ENCODE data around the gene TPSD1. TPM values are rescaled to one million over a fixed set of nuclear protein-coding genes. Genes with fewer than 3 reads are reported as not detected.
A peak's percentile ranks its signal among the peaks of the same experiment; 100 is the strongest.
"Not testable (repeated sequence)": the region's sequence is repeated elsewhere in the genome, so short reads cannot be mapped to it uniquely, and the experiment has no call there.

TPSD1 gene
- total and polyA plus RNA-seq, 4 experiments from 2014 or later: not detected

GRCh38 chr16:1271380-1271723 is 15.5 kb downstream of the TPSD1 start:
- CTCF ChIA-PET (ENCODE audit: partially characterized antibody): no interaction called here

GRCh38 chr16:1271724-1272413 is 16.0 kb downstream of the TPSD1 start:
- H3K27ac ChIP-seq (ENCODE audit: low read depth, low read length); H3K4me1 ChIP-seq (ENCODE audit: insufficient read depth, low read length); H3K9me3 ChIP-seq (ENCODE audit: control insufficient read depth in 1 of 2, low read length in 2 of 2); CTCF ChIA-PET (ENCODE audit: partially characterized antibody); H3K27me3 ChIP-seq (ENCODE audit: insufficient read depth, low read length); H3K9me3 Mint-ChIP-seq; H3K4me1 Mint-ChIP-seq; DNase-seq; POLR2A ChIA-PET (ENCODE audit: partially characterized antibody); H3K36me3 ChIP-seq (ENCODE audit: insufficient read depth, low read length); H3K4me3 ChIP-seq (ENCODE audit: low read length in 2 of 2); H3K36me3 Mint-ChIP-seq; intact Hi-C loops (cut with micrococcal nuclease): not testable (repeated sequence)
- Mint-ChIP-seq H3K4me3 (peak overlapping the region in 1 of 8 donors; percentile 49), H3K27ac (peak overlapping the region in 1 of 7 donors; percentile 66), H3K27me3 (peaks cover 11 to 18% of the 10 kb centered on the region in 2 donors)

More at GRCh38 chr16:1271380-1271723, 15.5 kb downstream of the TPSD1 start:
- Mint-ChIP-seq H3K4me3 (no peak overlapping the region), H3K27ac (peak overlapping the region in 1 of 7 donors; percentile 66), H3K36me3 (no peaks in the 10 kb centered on the region), H3K4me1 (peaks cover 0 to 5% (median 3%) of the 10 kb centered on the region in 4 donors), H3K9me3 (no peaks in the 10 kb centered on the region), H3K27me3 (peaks cover 11 to 18% of the 10 kb centered on the region in 2 donors)
- H3K36me3 ChIP-seq (ENCODE audit: insufficient read depth, low read length): no peaks in the 10 kb centered on the region
- no peak for DNase-seq
- H3K4me1 ChIP-seq (ENCODE audit: insufficient read depth, low read length): no peaks in the 10 kb centered on the region
- H3K4me3 ChIP-seq (ENCODE audit: low read length in 2 of 2): no peak overlapping the region
- POLR2A ChIA-PET (ENCODE audit: partially characterized antibody): no interaction called here
- H3K27ac ChIP-seq (ENCODE audit: low read depth, low read length): no peak overlapping the region
- H3K27me3 ChIP-seq (ENCODE audit: insufficient read depth, low read length): no peaks in the 10 kb centered on the region
- H3K9me3 ChIP-seq (ENCODE audit: control insufficient read depth in 1 of 2, low read length in 2 of 2): no peaks in the 10 kb centered on the region
- intact Hi-C loops (cut with micrococcal nuclease): no loop called here

DNA sequence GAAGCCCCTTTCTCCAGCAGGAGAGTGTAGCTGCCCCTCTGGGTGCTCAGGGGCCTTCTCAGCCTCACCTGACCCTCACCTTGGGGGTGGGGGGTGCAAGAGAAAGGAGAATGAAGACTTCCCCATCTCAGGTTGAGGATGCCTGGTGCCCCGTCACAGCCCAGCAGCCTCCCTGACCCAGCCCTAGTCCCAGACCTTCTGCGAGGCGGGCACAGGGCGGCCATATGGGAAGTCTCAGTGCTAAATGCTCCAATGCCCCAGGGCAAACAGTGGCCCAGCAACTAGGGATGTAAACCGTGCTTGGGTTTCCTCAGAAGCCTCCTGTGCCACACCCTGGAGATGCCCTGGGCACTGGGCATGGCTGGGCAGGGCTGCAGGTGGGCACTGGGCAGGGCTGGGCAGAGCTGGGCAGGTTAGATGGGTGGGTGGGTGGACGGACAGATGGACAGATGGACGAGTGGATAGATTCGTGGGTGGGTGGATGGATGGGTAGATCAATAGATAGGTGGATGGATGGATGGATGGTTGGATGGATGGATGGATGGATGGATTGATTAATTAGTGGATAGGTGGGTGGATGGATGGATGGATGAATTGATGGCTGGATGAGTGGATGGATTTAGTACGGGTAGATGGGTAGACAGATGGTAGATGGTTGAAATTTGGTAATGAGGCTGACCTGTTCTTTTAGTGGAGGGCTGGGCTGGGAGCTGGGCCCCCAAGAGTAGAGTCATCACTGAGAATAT is 16.8 kb downstream of the TPSD1 start:
- CTCF ChIA-PET (ENCODE audit: partially characterized antibody): no interaction called here
- POLR2A ChIA-PET (ENCODE audit: partially characterized antibody): no interaction called here

DNA sequence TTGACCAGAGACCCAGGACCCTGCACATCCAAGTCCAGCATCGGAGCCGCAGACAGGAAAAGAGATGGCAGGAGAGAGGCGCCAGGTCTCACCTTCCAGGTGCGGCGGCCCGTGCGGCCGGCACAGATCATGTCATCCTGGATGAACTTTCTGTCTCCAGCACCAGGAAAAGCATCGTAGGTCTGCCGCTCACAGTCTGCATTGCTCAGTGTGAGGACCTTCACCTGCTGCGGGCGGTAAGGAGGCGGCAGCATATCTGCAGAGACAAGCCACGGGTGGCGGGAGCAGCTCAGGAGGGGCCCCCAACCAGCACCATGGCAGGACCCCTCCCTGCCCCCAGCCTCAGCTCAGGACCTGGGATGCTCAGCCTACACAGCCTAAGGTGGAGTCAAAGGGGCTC is 17.9 kb downstream of the TPSD1 start:
- Histone ChIP-seq H3K4me1 (ENCODE audit: insufficient read depth, low read length) (no peaks in the 10 kb centered on the region), H3K4me3 (ENCODE audit: low read length in 2 of 2) (no peak overlapping the region), H3K36me3 (ENCODE audit: insufficient read depth, low read length) (no peaks in the 10 kb centered on the region), H3K27ac (ENCODE audit: low read depth, low read length) (no peak overlapping the region), H3K27me3 (ENCODE audit: insufficient read depth, low read length) (no peaks in the 10 kb centered on the region), H3K9me3 (ENCODE audit: control insufficient read depth in 1 of 2, low read length in 2 of 2) (no peaks in the 10 kb centered on the region)
- Mint-ChIP-seq H3K27me3 (peaks cover 16 to 22% of the 10 kb centered on the region in 2 donors), H3K36me3 (no peaks in the 10 kb centered on the region), H3K9me3 (no peaks in the 10 kb centered on the region), H3K4me1 (peaks cover 0 to 5% (median 3%) of the 10 kb centered on the region in 4 donors), H3K27ac (no peak overlapping the region), H3K4me3 (no peak overlapping the region)
- DNase-seq: no peak
- ChIA-PET POLR2A (ENCODE audit: partially characterized antibody) (no interaction called here), CTCF (ENCODE audit: partially characterized antibody) (no interaction called here)
- intact Hi-C loops (cut with micrococcal nuclease): no loop called here

More for the DNA sequence above, 16.8 kb downstream of the TPSD1 start:
- Histone ChIP-seq H3K4me1 (ENCODE audit: insufficient read depth, low read length) (no peaks in the 10 kb centered on the region), H3K27me3 (ENCODE audit: insufficient read depth, low read length) (no peaks in the 10 kb centered on the region), H3K27ac (ENCODE audit: low read depth, low read length) (no peak overlapping the region), H3K36me3 (ENCODE audit: insufficient read depth, low read length) (no peaks in the 10 kb centered on the region), H3K9me3 (ENCODE audit: control insufficient read depth in 1 of 2, low read length in 2 of 2) (no peaks in the 10 kb centered on the region), H3K4me3 (ENCODE audit: low read length in 2 of 2) (no peak overlapping the region)
- intact Hi-C loops (cut with micrococcal nuclease): no loop called here
- Mint-ChIP-seq H3K36me3 (no peaks in the 10 kb centered on the region), H3K27ac (peak overlapping the region in 2 of 7 donors; percentile 28 to 69), H3K9me3 (no peaks in the 10 kb centered on the region), H3K4me1 (peaks cover 0 to 5% (median 3%) of the 10 kb centered on the region in 4 donors), H3K27me3 (peaks cover 14 to 20% of the 10 kb centered on the region in 2 donors), H3K4me3 (peak overlapping the region in 2 of 8 donors; percentile 22 to 49)
- no peak for DNase-seq

DNA sequence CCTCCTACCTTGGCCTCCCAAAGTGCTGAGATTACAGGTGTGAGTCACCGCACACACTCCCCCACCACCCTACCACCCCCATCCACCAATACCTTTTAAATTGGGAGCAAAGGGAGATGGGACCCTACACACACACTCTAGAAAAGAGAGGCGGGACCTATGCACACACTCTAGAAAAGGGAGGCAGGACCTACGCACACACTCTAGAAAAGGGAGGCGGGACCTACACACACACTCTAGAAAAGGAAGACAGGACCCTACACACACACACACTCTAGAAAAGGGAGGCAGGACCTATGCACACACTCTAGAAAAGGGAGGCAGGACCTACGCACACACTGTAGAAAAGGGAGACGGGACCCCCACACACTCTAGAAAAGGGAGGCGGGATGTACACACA is 18.9 kb downstream of the TPSD1 start:
- no peak for DNase-seq
- H3K4me3 ChIP-seq (ENCODE audit: low read length in 2 of 2): no peak overlapping the region
- no peaks in the 10 kb centered on the region for H3K4me1 ChIP-seq (ENCODE audit: insufficient read depth, low read length)
- ChIA-PET POLR2A (ENCODE audit: partially characterized antibody) (no interaction called here), CTCF (ENCODE audit: partially characterized antibody) (no interaction called here)
- H3K27me3 ChIP-seq (ENCODE audit: insufficient read depth, low read length): no peaks in the 10 kb centered on the region
- peaks cover 0 to 5% (median 3%) of the 10 kb centered on the region in 4 donors for H3K4me1 Mint-ChIP-seq
- no peak overlapping the region for H3K27ac Mint-ChIP-seq
- no peaks in the 10 kb centered on the region for H3K36me3 Mint-ChIP-seq
- H3K27ac ChIP-seq (ENCODE audit: low read depth, low read length): no peak overlapping the region
- no peaks in the 10 kb centered on the region for H3K36me3 ChIP-seq (ENCODE audit: insufficient read depth, low read length)
- intact Hi-C loops (cut with micrococcal nuclease): no loop called here
- no peaks in the 10 kb centered on the region for H3K9me3 ChIP-seq (ENCODE audit: control insufficient read depth in 1 of 2, low read length in 2 of 2)
- H3K4me3 Mint-ChIP-seq: no peak overlapping the region
- peaks cover 16 to 22% of the 10 kb centered on the region in 2 donors for H3K27me3 Mint-ChIP-seq
- H3K9me3 Mint-ChIP-seq: no peaks in the 10 kb centered on the region

DNA sequence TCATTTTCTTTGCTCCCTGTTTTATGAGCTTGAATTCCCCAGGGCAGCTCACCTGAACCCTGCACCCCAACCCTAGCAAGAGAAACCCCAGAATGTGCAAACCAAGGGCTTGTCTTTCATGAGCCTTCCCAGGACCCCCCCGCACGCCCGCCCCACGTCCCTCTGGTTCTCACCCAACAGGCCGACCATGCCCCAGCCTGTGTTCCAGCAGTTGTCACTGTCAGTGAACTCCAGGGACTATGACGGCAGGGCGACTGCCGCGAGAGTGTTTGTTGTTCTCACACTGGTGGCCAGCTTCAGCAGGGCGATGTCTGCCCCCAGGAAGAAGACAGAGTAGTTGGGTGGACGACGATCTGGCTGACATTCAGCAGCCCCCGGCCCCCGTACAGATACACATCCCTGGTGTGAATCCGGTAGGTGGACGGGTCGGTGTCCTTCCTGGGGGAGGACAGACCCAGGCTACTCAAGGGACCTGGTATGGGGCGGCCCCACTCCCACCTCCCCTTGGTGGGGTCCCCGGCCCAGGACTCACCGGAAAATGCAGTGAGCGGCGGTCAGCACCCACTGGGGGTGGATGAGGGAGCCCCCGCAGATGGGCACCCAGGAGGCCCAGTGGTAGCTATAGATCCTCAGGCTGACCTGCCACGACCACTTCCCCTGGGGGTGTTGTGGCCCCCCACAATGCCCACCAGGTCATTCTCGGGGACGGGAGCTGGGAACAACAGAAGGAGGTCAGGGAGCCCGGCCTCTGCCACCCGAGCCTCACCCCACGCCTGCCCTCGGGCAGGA is 20.1 kb downstream of the TPSD1 start:
- peaks cover 0 to 5% (median 3%) of the 10 kb centered on the region in 4 donors for H3K4me1 Mint-ChIP-seq
- no peaks in the 10 kb centered on the region for H3K9me3 Mint-ChIP-seq
- peaks cover 16 to 17% of the 10 kb centered on the region in 2 donors for H3K27me3 Mint-ChIP-seq
- no peak overlapping the region for H3K4me3 Mint-ChIP-seq
- H3K4me3 ChIP-seq (ENCODE audit: low read length in 2 of 2): no peak overlapping the region
- intact Hi-C loops (cut with micrococcal nuclease): no loop called here
- H3K27ac Mint-ChIP-seq: peak overlapping the region in 1 of 7 donors; percentile 2
- no peaks in the 10 kb centered on the region for H3K4me1 ChIP-seq (ENCODE audit: insufficient read depth, low read length)
- no peak for DNase-seq
- no peaks in the 10 kb centered on the region for H3K9me3 ChIP-seq (ENCODE audit: control insufficient read depth in 1 of 2, low read length in 2 of 2)
- CTCF ChIA-PET (ENCODE audit: partially characterized antibody): no interaction called here
- H3K36me3 Mint-ChIP-seq: no peaks in the 10 kb centered on the region
- H3K27me3 ChIP-seq (ENCODE audit: insufficient read depth, low read length): no peaks in the 10 kb centered on the region
- H3K27ac ChIP-seq (ENCODE audit: low read depth, low read length): no peak overlapping the region
- POLR2A ChIA-PET (ENCODE audit: partially characterized antibody): no interaction called here
- H3K36me3 ChIP-seq (ENCODE audit: insufficient read depth, low read length): no peaks in the 10 kb centered on the region

- H3K4me1 Mint-ChIP-seq: peaks cover 0 to 5% (median 3%) of the 10 kb centered on the region in 4 donors
- H3K4me3 Mint-ChIP-seq: no peak overlapping the region
- Histone ChIP-seq H3K36me3 (ENCODE audit: insufficient read depth, low read length) (no peaks in the 10 kb centered on the region), H3K4me3 (ENCODE audit: low read length in 2 of 2) (no peak overlapping the region), H3K9me3 (ENCODE audit: control insufficient read depth in 1 of 2, low read length in 2 of 2) (no peaks in the 10 kb centered on the region), H3K4me1 (ENCODE audit: insufficient read depth, low read length) (no peaks in the 10 kb centered on the region), H3K27ac (ENCODE audit: low read depth, low read length) (no peak overlapping the region), H3K27me3 (ENCODE audit: insufficient read depth, low read length) (no peaks in the 10 kb centered on the region)
- ChIA-PET CTCF (ENCODE audit: partially characterized antibody) (no interaction called here), POLR2A (ENCODE audit: partially characterized antibody) (no interaction called here)
- H3K27ac Mint-ChIP-seq: no peak overlapping the region
- no peaks in the 10 kb centered on the region for H3K9me3 Mint-ChIP-seq
- H3K36me3 Mint-ChIP-seq: no peaks in the 10 kb centered on the region
- H3K27me3 Mint-ChIP-seq: peaks cover 14 to 15% of the 10 kb centered on the region in 2 donors
- DNase-seq: no peak
- intact Hi-C loops (cut with micrococcal nuclease): no loop called here
Observed at GRCh38 chr16:1276580-1276878, 20.7 kb downstream of the TPSD1 start.
